Stimulated activated CD8-positive, alpha-beta memory T cell treated with anti-CD3 and anti-CD28 coated beads, Interleukin-4, amount 100 ng/mL, for 24 hours (primary cell): ENCODE measurements around the gene STH.

ENCODE experiments used
- DNase-seq: peaks from one replicate; pipeline ENCODE4 v3.0.0-alpha.2; 2020; ENCODE audit warnings: low read depth

STH gene

GRCh38 chr17:46046957-46047356 is 47.9 kb downstream of the STH start:
- DNase-seq, result no peak

GRCh38 chr17:46047398-46047797 is 48.3 kb downstream of the STH start:
- no peak for DNase-seq

DNA sequence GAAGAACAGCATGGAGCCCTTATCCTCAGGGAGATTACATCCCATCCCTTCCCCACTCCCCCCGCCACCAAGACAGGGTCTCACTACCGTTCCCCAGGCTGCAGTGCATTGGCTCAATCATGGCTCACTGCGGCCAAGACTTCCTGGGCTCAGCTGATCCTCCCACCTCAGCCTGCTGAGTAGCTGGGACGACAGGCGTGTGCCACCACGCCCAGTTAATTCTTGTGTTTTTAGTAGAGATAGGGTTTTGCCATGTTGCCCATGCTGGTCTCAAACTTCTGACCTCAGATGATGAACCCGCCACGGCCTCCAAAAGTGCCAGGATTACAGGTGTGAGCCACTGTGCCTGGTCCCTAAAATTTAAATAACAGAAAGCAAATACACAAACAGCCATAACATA is 48.8 kb downstream of the STH start:
- DNase-seq, result no peak
